ENCODE measurements around the gene C17orf67.

DNA sequence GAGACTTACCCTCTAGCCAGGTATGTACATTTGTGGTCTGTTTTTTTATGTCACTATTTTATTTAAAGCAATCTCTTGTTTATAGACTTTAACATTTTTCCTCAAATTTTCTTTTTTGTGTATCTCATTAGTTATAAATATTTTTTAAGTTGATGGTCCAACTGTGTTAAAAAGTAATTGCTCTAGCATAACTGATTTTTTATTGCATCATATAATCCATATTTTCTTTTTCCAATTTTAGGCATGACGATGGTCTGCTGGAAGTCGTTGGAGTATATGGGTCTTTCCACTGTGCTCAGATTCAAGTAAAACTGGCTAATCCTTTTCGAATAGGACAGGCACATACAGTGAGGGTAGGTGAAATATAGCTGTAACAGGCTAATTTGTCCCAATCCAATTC, 28.2 kb upstream of the C17orf67 start:
- TF ChIP-seq, protein P1, sequence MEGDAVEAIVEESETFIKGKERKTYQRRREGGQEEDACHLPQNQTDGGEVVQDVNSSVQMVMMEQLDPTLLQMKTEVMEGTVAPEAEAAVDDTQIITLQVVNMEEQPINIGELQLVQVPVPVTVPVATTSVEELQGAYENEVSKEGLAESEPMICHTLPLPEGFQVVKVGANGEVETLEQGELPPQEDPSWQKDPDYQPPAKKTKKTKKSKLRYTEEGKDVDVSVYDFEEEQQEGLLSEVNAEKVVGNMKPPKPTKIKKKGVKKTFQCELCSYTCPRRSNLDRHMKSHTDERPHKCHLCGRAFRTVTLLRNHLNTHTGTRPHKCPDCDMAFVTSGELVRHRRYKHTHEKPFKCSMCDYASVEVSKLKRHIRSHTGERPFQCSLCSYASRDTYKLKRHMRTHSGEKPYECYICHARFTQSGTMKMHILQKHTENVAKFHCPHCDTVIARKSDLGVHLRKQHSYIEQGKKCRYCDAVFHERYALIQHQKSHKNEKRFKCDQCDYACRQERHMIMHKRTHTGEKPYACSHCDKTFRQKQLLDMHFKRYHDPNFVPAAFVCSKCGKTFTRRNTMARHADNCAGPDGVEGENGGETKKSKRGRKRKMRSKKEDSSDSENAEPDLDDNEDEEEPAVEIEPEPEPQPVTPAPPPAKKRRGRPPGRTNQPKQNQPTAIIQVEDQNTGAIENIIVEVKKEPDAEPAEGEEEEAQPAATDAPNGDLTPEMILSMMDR (IDR thresholded peaks at IDR 0.05; ENCODE audit: low read depth, low read length) = no peak
- no peak for TF ChIP-seq POLR2A (IDR thresholded peaks at IDR 0.05; ENCODE audit: extremely low read depth, insufficient read length)
- TF ChIP-seq, protein P2, sequence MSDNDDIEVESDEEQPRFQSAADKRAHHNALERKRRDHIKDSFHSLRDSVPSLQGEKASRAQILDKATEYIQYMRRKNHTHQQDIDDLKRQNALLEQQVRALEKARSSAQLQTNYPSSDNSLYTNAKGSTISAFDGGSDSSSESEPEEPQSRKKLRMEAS (IDR thresholded peaks at IDR 0.05; ENCODE audit: low read depth, low read length) = no peak
- no peak for TF ChIP-seq MYC (IDR thresholded peaks at IDR 0.05; ENCODE audit: low read depth, low read length)

All from NB4 (cell line).